Measurements from ENCODE around the gene TGM6. TPM values are rescaled to one million over a fixed set of nuclear protein-coding genes. Genes with fewer than 3 reads are reported as not detected.

The TGM6 gene
- total RNA-seq, 1 experiment from 2014 or later = not detected

DNA sequence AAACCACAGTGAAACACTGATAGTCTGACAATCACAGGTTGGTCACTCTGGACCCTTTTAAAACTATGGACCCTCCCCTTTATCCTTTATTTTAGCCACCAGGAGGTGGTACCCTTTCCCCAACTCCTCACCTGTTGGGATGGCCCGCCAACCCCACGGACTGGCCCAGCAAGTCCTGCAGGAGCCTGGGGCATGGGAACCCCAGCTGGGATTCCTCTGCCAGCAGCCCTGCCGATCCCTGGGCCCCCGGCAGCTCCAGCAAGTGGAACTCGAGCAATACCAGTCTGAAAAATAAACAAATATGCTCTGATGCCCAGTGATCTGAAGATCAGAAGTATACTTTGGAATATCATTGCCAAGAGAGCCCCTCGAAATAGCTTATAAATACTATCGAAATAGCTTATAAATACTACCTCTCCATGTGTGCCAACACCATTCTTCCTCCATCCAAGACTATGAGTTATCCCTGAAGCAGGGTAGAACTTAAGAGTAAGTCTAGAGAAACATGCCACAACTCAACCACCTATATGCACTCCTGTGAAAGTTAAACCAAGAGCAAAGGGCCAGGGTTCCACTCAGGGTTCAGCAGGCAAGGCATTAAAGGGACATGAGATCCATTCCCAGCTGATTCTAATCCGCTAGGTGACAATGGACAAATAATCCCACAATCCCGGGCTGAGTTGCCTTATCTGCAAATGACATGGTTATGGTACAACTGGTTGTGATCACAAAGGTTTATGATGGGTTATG is 83.1 kb downstream of the TGM6 start (continued):
- TF ChIP-seq, protein P1, sequence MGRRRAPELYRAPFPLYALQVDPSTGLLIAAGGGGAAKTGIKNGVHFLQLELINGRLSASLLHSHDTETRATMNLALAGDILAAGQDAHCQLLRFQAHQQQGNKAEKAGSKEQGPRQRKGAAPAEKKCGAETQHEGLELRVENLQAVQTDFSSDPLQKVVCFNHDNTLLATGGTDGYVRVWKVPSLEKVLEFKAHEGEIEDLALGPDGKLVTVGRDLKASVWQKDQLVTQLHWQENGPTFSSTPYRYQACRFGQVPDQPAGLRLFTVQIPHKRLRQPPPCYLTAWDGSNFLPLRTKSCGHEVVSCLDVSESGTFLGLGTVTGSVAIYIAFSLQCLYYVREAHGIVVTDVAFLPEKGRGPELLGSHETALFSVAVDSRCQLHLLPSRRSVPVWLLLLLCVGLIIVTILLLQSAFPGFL (CRISPR knock-in tag; IDR thresholded peaks at IDR 0.05; ENCODE audit: borderline replicate concordance) = no peak
- no peak for TF ChIP-seq ZNF416 (CRISPR knock-in tag; IDR thresholded peaks at IDR 0.05)
- no peak for TF ChIP-seq ZNF219 (CRISPR knock-in tag; IDR thresholded peaks at IDR 0.05; ENCODE audit: borderline replicate concordance)
- TF ChIP-seq PRRX2 (CRISPR knock-in tag; IDR thresholded peaks at IDR 0.05) = no peak
- TF ChIP-seq, protein P2, sequence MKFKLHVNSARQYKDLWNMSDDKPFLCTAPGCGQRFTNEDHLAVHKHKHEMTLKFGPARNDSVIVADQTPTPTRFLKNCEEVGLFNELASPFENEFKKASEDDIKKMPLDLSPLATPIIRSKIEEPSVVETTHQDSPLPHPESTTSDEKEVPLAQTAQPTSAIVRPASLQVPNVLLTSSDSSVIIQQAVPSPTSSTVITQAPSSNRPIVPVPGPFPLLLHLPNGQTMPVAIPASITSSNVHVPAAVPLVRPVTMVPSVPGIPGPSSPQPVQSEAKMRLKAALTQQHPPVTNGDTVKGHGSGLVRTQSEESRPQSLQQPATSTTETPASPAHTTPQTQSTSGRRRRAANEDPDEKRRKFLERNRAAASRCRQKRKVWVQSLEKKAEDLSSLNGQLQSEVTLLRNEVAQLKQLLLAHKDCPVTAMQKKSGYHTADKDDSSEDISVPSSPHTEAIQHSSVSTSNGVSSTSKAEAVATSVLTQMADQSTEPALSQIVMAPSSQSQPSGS (CRISPR knock-in tag; IDR thresholded peaks at IDR 0.05; ENCODE audit: borderline replicate concordance, low read depth) = no peak

DNA sequence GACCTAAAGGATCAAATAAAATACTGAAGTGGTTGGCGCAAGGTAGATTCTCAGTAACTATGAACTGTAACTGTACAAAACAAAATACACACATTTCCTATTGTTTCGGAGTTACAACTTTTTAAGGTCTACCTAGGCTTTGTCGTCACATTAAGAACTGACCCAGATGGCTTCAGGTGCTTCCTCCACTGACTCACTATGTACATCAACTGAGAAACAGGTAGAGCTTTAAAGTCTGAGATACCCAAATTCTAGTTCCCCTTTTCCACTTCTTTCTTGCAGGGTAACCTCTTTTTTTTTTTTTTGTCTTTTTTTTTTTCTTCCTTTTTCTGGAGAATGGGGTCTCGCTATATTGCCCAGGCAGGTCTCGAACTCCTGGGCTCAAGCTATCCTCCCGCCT is 84.4 kb downstream of the TGM6 start:
- no peak for DNase-seq (ENCODE audit: low spot score)
- ChIA-PET CTCF (interaction anchor here (1.0 kb wide), 1 partner anchor 13 kb away, joined by 6 read pairs; no protein-coding TSS in a partner anchor), POLR2A (no interaction called here)
- no peaks in the 10 kb centered on the region; the same call in 1 of the 2 replicates for H3K27me3 Mint-ChIP-seq (ENCODE audit: low read depth)
- no peak for TF ChIP-seq ZNF396 (CRISPR knock-in tag; IDR thresholded peaks at IDR 0.05; ENCODE audit: borderline replicate concordance)
- TF ChIP-seq ZNF671 (CRISPR knock-in tag; IDR thresholded peaks at IDR 0.05) = no peak
- TF ChIP-seq, protein P3, sequence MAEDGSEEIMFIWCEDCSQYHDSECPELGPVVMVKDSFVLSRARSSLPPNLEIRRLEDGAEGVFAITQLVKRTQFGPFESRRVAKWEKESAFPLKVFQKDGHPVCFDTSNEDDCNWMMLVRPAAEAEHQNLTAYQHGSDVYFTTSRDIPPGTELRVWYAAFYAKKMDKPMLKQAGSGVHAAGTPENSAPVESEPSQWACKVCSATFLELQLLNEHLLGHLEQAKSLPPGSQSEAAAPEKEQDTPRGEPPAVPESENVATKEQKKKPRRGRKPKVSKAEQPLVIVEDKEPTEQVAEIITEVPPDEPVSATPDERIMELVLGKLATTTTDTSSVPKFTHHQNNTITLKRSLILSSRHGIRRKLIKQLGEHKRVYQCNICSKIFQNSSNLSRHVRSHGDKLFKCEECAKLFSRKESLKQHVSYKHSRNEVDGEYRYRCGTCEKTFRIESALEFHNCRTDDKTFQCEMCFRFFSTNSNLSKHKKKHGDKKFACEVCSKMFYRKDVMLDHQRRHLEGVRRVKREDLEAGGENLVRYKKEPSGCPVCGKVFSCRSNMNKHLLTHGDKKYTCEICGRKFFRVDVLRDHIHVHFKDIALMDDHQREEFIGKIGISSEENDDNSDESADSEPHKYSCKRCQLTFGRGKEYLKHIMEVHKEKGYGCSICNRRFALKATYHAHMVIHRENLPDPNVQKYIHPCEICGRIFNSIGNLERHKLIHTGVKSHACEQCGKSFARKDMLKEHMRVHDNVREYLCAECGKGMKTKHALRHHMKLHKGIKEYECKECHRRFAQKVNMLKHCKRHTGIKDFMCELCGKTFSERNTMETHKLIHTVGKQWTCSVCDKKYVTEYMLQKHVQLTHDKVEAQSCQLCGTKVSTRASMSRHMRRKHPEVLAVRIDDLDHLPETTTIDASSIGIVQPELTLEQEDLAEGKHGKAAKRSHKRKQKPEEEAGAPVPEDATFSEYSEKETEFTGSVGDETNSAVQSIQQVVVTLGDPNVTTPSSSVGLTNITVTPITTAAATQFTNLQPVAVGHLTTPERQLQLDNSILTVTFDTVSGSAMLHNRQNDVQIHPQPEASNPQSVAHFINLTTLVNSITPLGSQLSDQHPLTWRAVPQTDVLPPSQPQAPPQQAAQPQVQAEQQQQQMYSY (CRISPR knock-in tag; IDR thresholded peaks at IDR 0.05) = no peak
- TF ChIP-seq, protein P4, sequence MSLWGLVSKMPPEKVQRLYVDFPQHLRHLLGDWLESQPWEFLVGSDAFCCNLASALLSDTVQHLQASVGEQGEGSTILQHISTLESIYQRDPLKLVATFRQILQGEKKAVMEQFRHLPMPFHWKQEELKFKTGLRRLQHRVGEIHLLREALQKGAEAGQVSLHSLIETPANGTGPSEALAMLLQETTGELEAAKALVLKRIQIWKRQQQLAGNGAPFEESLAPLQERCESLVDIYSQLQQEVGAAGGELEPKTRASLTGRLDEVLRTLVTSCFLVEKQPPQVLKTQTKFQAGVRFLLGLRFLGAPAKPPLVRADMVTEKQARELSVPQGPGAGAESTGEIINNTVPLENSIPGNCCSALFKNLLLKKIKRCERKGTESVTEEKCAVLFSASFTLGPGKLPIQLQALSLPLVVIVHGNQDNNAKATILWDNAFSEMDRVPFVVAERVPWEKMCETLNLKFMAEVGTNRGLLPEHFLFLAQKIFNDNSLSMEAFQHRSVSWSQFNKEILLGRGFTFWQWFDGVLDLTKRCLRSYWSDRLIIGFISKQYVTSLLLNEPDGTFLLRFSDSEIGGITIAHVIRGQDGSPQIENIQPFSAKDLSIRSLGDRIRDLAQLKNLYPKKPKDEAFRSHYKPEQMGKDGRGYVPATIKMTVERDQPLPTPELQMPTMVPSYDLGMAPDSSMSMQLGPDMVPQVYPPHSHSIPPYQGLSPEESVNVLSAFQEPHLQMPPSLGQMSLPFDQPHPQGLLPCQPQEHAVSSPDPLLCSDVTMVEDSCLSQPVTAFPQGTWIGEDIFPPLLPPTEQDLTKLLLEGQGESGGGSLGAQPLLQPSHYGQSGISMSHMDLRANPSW (CRISPR knock-in tag; conservative IDR thresholded peaks at IDR 0.05; ENCODE audit: low read depth) = no peak
- no peak for TF ChIP-seq MXD4 (CRISPR knock-in tag; IDR thresholded peaks at IDR 0.05; ENCODE audit: borderline replicate concordance)
- TF ChIP-seq, protein P5, sequence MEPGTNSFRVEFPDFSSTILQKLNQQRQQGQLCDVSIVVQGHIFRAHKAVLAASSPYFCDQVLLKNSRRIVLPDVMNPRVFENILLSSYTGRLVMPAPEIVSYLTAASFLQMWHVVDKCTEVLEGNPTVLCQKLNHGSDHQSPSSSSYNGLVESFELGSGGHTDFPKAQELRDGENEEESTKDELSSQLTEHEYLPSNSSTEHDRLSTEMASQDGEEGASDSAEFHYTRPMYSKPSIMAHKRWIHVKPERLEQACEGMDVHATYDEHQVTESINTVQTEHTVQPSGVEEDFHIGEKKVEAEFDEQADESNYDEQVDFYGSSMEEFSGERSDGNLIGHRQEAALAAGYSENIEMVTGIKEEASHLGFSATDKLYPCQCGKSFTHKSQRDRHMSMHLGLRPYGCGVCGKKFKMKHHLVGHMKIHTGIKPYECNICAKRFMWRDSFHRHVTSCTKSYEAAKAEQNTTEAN (CRISPR knock-in tag; IDR thresholded peaks at IDR 0.05) = no peak
- no peak for TF ChIP-seq JUN (CRISPR knock-in tag; IDR thresholded peaks at IDR 0.05)
- no peak for TF ChIP-seq NFYB (CRISPR knock-in tag; conservative IDR thresholded peaks at IDR 0.05; ENCODE audit: low read depth)
- TF ChIP-seq SMAD3 (CRISPR knock-in tag; IDR thresholded peaks at IDR 0.05; ENCODE audit: borderline replicate concordance) = no peak
- no peak for TF ChIP-seq TP53 (CRISPR knock-in tag; IDR thresholded peaks at IDR 0.05)
- TF ChIP-seq GABPB1 (CRISPR knock-in tag; IDR thresholded peaks at IDR 0.05) = no peak
- TF ChIP-seq, protein P6, sequence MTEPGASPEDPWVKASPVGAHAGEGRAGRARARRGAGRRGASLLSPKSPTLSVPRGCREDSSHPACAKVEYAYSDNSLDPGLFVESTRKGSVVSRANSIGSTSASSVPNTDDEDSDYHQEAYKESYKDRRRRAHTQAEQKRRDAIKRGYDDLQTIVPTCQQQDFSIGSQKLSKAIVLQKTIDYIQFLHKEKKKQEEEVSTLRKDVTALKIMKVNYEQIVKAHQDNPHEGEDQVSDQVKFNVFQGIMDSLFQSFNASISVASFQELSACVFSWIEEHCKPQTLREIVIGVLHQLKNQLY (CRISPR knock-in tag; IDR thresholded peaks at IDR 0.05) = no peak
- ATAC-seq = no peak
- peaks cover 94% of the 10 kb centered on the region for H3K36me3 Mint-ChIP-seq
- H3K4me3 Mint-ChIP-seq = no peak overlapping the region
- H3K9me3 Mint-ChIP-seq = no peaks in the 10 kb centered on the region
- H3K4me1 Mint-ChIP-seq = peaks cover 24% of the 10 kb centered on the region
- no peak overlapping the region for H3K27ac Mint-ChIP-seq

Measured in WTC11 (cell line).